ENCODE measurements around the gene DNAJC15. TPM values are rescaled to one million over a fixed set of nuclear protein-coding genes. Genes with fewer than 3 reads are reported as not detected.

The DNAJC15 gene
- total and polyA plus RNA-seq, 2 donors (not counting 3 experiments of a cell fraction or from before 2014, with no cell fraction given): 21.8 to 40.8 TPM

- FAIRE-seq: no peak
- intact Hi-C loops (cut with micrococcal nuclease) (no loop called here), dilution Hi-C loops (cut with MboI; ENCODE audit: extremely low pct_ligation_motif_present, low sequenced_read_pairs) (no loop called here)
- H3K4me2 ChIP-seq (ENCODE audit: insufficient read depth, low read length): no peak overlapping the region
- no peaks in the 10 kb centered on the region for H3K9me3 ChIP-seq (replicated peaks; ENCODE audit: control insufficient read depth, insufficient read depth, low read length)
- H3K36me3 ChIP-seq (ENCODE audit: control insufficient read depth in 2 of 2, extremely low read depth in 1 of 2, insufficient read depth in 2 of 2, low read length in 2 of 2): no peaks in the 10 kb centered on the region
- no peak overlapping the region for H3K27ac ChIP-seq (ENCODE audit: insufficient read depth, low read depth, low read length)
- H3K9ac ChIP-seq (replicated peaks; ENCODE audit: extremely low read depth, insufficient read depth, low read length): no peak overlapping the region
- DNase-seq (ENCODE audit: low read depth, low spot score): no peak
- H3K4me1 ChIP-seq (ENCODE audit: control insufficient read depth, extremely low read depth, insufficient read depth, low read length): no peaks in the 10 kb centered on the region
- H4K20me1 ChIP-seq (replicated peaks; ENCODE audit: control insufficient read depth, extremely low read depth, insufficient read depth, low read length): no peaks in the 10 kb centered on the region
- H3K79me2 ChIP-seq (ENCODE audit: control insufficient read depth, insufficient read depth, low read length): no peaks in the 10 kb centered on the region
- ChIA-PET POLR2A (no interaction called here), CTCF (no interaction called here)
- H2AFZ ChIP-seq (ENCODE audit: low read depth, low read length): no peak overlapping the region
- H3K9me1 ChIP-seq (replicated peaks; ENCODE audit: control insufficient read depth, extremely low read depth, insufficient read depth, low read length): no peaks in the 10 kb centered on the region
- H3K4me3 ChIP-seq (replicated peaks in 1 of 3; ENCODE audit: insufficient read depth in 1 of 3, low read depth in 1 of 3, low read length in 3 of 3): no peak overlapping the region
- TF ChIP-seq MYC (IDR thresholded peaks at IDR 0.05; ENCODE audit: low read depth, low read length): no peak
- no peak for TF ChIP-seq GATA2 (IDR thresholded peaks at IDR 0.05; ENCODE audit: insufficient read depth, insufficient read length, low read depth, low read length)
- no peak for TF ChIP-seq JUN (IDR thresholded peaks at IDR 0.05; ENCODE audit: borderline replicate concordance, insufficient read depth, insufficient read length, low read depth)
- no peak for TF ChIP-seq MAX (IDR thresholded peaks at IDR 0.05; ENCODE audit: insufficient read depth, insufficient read length)
- no peak for TF ChIP-seq POLR2AphosphoS5 (IDR thresholded peaks at IDR 0.05; ENCODE audit: insufficient read depth, low read depth, low read length)
- no peak for TF ChIP-seq CTCF (IDR thresholded peaks at IDR 0.05; ENCODE audit: extremely low read depth in 1 of 2, insufficient read depth in 1 of 2, low read depth in 1 of 2, low read length in 2 of 2)
- no peak for TF ChIP-seq FOS (IDR thresholded peaks at IDR 0.05; ENCODE audit: borderline replicate concordance, insufficient read depth, low read length)
- no peak for TF ChIP-seq EZH2 (IDR thresholded peaks at IDR 0.05; ENCODE audit: borderline replicate concordance, low read depth, low read length, severe bottlenecking)
- no peaks in the 10 kb centered on the region for H3K27me3 ChIP-seq (ENCODE audit: control insufficient read depth in 2 of 2, insufficient read depth in 2 of 2, low read length in 2 of 2)
- BruUV-seq (replicated peaks): no TSS peak
Measured at GRCh38 chr13:43110036-43110435, 86.7 kb downstream of the DNAJC15 start.
